ENCODE results near the gene PCK1.

The PCK1 gene

GRCh38 chr20:57566803-57567459 is 6.0 kb downstream of the PCK1 start:
- no peaks in the 10 kb centered on the region; the same call in 1 of the 2 replicates for H3K27me3 ChIP-seq (ENCODE audit: control insufficient read depth, low read length)
- H3K4me3 ChIP-seq (ENCODE audit: low read length): no peak overlapping the region
- no peaks in the 10 kb centered on the region for H3F3A ChIP-seq (ENCODE audit: control insufficient read depth, insufficient read depth)
- H3K79me2 ChIP-seq (ENCODE audit: control insufficient read depth, low read length): no peaks in the 10 kb centered on the region
- H4K20me1 ChIP-seq (ENCODE audit: control insufficient read depth, insufficient read depth, low read depth, low read length): no peaks in the 10 kb centered on the region
- H3K36me3 ChIP-seq (ENCODE audit: control insufficient read depth, low read length): no peaks in the 10 kb centered on the region
- H3K9me2 ChIP-seq (replicated peaks; ENCODE audit: control insufficient read depth, low read length): no peaks in the 10 kb centered on the region
- H3K4me2 ChIP-seq (ENCODE audit: low read length): no peak overlapping the region
- no peaks in the 10 kb centered on the region for H3K9me3 ChIP-seq (ENCODE audit: control insufficient read depth, insufficient read depth, low read length)
- no peak overlapping the region for H3K27ac ChIP-seq (ENCODE audit: low read depth, low read length)
- TF ChIP-seq EZH2phosphoT487 (IDR thresholded peaks at IDR 0.05; ENCODE audit: borderline replicate concordance, low read length): no peak
- TF ChIP-seq CTCF (IDR thresholded peaks at IDR 0.05; ENCODE audit: low read depth, low read length, poor library complexity, severe bottlenecking): no peak
- H3K4me1 ChIP-seq (ENCODE audit: control insufficient read depth, low read length): no peaks in the 10 kb centered on the region

- TF ChIP-seq CTCF (IDR thresholded peaks at IDR 0.05; ENCODE audit: low read depth, low read length, poor library complexity, severe bottlenecking) (no peak), EZH2phosphoT487 (IDR thresholded peaks at IDR 0.05; ENCODE audit: borderline replicate concordance, low read length) (no peak)
Observed at GRCh38 chr20:57567471-57568079, 6.7 kb downstream of the PCK1 start.

GRCh38 chr20:57568088-57568896 is 7.4 kb downstream of the PCK1 start:
- no peaks in the 10 kb centered on the region; the same call in 1 of the 2 replicates for H3K27me3 ChIP-seq (ENCODE audit: control insufficient read depth, low read length)
- H3K4me2 ChIP-seq (ENCODE audit: low read length): no peak overlapping the region
- H3K4me3 ChIP-seq (ENCODE audit: low read length): no peak overlapping the region
- no peaks in the 10 kb centered on the region for H4K20me1 ChIP-seq (ENCODE audit: control insufficient read depth, insufficient read depth, low read depth, low read length)
- no peaks in the 10 kb centered on the region for H3K79me2 ChIP-seq (ENCODE audit: control insufficient read depth, low read length)
- H3K4me1 ChIP-seq (ENCODE audit: control insufficient read depth, low read length): no peaks in the 10 kb centered on the region
- H3K9me2 ChIP-seq (replicated peaks; ENCODE audit: control insufficient read depth, low read length): no peaks in the 10 kb centered on the region
- H3F3A ChIP-seq (ENCODE audit: control insufficient read depth, insufficient read depth): no peaks in the 10 kb centered on the region
- no peaks in the 10 kb centered on the region for H3K36me3 ChIP-seq (ENCODE audit: control insufficient read depth, low read length)
- TF ChIP-seq EZH2phosphoT487 (IDR thresholded peaks at IDR 0.05; ENCODE audit: borderline replicate concordance, low read length) (no peak), CTCF (IDR thresholded peaks at IDR 0.05; ENCODE audit: low read depth, low read length, poor library complexity, severe bottlenecking) (no peak)
- H3K27ac ChIP-seq (ENCODE audit: low read depth, low read length): no peak overlapping the region
- no peaks in the 10 kb centered on the region for H3K9me3 ChIP-seq (ENCODE audit: control insufficient read depth, insufficient read depth, low read length)

More at GRCh38 chr20:57567471-57568079, 6.7 kb downstream of the PCK1 start:
- Histone ChIP-seq H4K20me1 (ENCODE audit: control insufficient read depth, insufficient read depth, low read depth, low read length) (no peaks in the 10 kb centered on the region), H3K4me1 (ENCODE audit: control insufficient read depth, low read length) (no peaks in the 10 kb centered on the region), H3F3A (ENCODE audit: control insufficient read depth, insufficient read depth) (no peaks in the 10 kb centered on the region), H3K79me2 (ENCODE audit: control insufficient read depth, low read length) (no peaks in the 10 kb centered on the region), H3K9me2 (replicated peaks; ENCODE audit: control insufficient read depth, low read length) (no peaks in the 10 kb centered on the region), H3K4me2 (ENCODE audit: low read length) (no peak overlapping the region), H3K4me3 (ENCODE audit: low read length) (no peak overlapping the region), H3K36me3 (ENCODE audit: control insufficient read depth, low read length) (no peaks in the 10 kb centered on the region), H3K9me3 (ENCODE audit: control insufficient read depth, insufficient read depth, low read length) (no peaks in the 10 kb centered on the region), H3K27ac (ENCODE audit: low read depth, low read length) (no peak overlapping the region), H3K27me3 (ENCODE audit: control insufficient read depth, low read length) (no peaks in the 10 kb centered on the region; the same call in 1 of the 2 replicates)

All from DOHH2 (cell line).